GM18951 (cell line): ENCODE measurements around the gene IL12A.

Experiments
- POLR2A ChIP-seq: IDR thresholded peaks from 4 replicates; pipeline ENCODE4 v1.6.1; 2011; ENCODE audit warnings: mild to moderate bottlenecking; ENCODE audit not compliant: insufficient read length, insufficient read depth; ENCODE audit errors: extremely low read depth
- in situ Hi-C: fragments of 300-500 bp; cut with MboI; formaldehyde crosslinking; loops from one replicate; pipeline ENCODE4 v1.12.0; 2022; ENCODE audit warnings: low sequenced_read_pairs, mixed read lengths, inconsistent platforms; ENCODE audit not compliant: unreplicated experiment

Gene IL12A

DNA sequence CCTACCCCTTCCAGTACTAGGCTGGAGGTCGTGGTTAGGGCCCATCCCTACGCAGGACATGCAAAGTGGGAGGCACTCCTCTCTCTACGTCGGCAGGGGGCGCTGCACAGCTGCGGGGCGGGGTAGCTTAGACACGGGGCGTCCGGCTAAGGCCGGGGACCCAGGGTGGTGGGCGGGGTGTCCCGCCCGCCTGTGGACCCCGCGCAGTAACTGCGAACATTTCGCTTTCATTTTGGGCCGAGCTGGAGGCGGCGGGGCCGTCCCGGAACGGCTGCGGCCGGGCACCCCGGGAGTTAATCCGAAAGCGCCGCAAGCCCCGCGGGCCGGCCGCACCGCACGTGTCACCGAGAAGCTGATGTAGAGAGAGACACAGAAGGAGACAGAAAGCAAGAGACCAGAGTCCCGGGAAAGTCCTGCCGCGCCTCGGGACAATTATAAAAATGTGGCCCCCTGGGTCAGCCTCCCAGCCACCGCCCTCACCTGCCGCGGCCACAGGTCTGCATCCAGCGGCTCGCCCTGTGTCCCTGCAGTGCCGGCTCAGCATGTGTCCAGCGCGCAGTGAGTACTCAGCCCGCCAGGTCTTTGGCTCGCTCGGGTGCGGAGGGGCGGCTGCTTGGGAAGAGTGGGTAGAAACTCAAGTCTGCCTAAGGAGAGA is at the start of gene IL12A:
Gene IL12A (plus strand): TSS at position 219 of the 655 bp plus-strand sequence.
- in situ Hi-C loops, result no loop called here
- peak; percentile 69 for TF ChIP-seq POLR2A

DNA sequence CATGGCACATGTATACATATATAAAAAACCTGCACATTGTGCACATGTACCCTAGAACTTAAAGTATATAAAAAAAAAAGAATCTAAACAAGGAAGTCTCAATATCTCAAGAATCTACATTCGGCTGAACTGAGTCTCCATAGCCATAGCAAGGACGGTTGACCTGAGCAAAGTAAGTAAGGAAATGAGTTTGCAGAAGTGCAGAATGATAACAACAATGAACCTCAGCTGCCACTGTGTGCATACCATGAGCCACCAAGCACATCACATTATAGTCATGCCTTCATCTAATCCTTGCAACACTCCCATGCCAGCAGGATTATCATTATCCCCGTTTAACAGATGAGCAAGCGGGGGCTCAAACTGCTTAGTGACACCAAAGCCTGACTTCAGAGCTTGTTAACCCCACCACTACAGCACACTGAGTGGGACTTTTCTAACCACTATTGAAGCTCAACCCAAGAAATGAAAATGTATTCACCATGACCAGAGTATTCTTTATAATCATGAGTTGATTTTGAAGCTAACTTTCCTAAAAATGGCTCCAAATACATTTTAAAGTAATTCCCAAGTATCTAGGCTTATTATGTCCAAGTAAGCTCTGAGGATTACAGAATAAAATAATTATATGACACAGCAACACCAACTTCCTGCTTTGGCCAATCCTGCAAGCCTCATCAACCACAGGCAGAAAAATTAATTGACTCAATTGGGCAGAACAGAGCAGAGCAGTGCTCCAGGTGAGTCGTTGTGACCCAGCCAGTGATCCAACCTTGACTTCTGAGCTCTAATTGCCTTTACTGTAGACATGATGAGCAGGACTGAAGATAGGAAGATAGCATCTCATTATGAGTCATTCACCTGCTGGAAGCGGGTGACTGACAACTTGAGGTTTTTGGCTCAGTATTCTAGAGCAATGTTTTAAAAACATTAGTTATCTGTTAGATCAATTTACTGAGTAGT is 47.3 kb upstream of the IL12A start:
- in situ Hi-C loops, result no loop called here
- TF ChIP-seq POLR2A, result no peak

DNA sequence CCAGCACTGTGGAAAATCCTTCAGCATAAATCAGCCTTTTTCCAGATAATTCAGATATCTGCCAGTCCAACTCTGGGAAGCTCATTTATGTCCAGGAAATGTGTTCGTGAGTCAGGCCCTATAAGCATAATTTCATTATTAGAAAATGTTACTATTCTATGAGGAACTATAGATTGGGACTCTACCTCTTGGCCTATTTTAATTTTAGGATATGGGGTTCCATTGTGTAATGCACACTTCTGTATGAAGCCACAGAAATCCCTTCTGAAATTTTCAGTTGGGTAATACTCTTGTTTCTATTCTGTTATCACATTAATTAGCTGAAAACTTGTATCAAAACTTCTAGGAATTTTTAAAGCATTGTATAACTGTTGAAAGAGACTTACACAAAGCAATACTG is 43.9 kb upstream of the IL12A start:
- in situ Hi-C loops, result no loop called here
- no peak for TF ChIP-seq POLR2A

DNA sequence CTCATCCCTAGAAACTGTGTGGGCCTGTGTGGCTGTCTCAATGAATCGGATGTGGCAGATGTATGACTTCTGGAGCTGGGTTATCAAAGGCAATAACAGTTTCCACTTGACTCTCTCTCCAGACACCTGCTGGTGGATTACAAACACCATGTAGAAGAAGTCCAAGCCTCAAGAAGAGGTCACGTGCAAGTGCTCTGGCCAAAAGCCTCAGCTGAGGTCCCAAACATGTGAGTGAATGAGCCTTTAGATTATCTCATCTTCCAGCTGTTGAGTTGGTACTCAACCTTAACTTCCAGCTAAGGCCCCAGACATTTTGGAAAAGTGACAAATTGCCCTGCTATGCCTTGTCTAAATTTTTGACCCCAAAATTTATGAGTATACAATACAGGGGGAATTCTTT is 42.7 kb upstream of the IL12A start:
- no peak for TF ChIP-seq POLR2A
- in situ Hi-C loops, result no loop called here

DNA sequence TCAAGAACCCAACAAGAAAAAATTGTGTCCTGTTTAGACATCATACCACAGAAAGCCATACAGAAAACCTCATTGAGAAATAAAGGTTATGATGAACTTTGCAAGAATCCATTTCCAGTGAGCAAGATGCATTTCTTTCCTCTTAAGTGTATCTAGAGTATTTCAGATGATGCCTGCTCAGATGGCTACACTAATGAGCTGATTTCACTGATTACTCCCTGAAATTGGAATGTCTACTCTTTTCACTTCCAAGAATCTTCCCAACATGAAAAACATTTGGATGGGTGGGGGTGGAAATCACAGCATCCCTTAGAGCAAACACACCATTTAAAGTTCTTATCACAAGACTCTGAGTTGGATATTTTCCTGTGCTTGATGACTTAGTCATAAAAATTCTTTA is 41.4 kb upstream of the IL12A start:
- in situ Hi-C loops, result no loop called here
- TF ChIP-seq POLR2A, result no peak

DNA sequence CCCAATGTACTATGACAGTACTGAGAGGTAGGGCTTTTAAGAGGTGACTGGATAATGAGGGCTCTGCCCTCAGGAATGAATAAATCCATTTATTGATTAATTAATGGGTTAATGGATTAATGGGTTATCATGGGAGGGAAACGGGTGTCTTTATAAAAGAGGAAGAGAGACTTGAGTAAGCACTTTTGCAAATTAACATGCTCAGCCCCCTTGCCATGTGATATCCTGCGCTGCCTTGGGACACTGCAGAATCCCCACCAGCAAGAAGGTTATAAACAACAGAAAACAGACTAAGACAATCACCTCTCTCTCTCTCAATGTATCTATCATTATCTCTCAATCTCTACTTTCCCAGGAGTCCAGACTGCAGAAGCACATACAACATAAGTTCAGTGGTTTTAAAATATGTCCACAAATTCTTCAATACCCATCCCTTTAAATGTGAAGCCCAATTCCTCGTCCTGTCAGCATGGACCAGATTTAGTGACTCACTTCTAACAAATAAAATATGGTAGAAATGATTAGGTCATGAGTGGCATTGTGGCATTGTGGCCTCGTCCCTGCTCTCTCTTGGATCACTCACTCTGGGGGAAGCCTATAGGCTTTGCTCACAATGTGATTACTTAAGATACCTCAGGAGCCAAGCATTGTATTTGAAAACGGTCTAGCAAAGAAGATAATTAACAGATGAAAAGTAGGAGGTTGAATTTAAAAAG is 40.0 kb upstream of the IL12A start:
- in situ Hi-C loops, result no loop called here
- TF ChIP-seq POLR2A, result no peak

DNA sequence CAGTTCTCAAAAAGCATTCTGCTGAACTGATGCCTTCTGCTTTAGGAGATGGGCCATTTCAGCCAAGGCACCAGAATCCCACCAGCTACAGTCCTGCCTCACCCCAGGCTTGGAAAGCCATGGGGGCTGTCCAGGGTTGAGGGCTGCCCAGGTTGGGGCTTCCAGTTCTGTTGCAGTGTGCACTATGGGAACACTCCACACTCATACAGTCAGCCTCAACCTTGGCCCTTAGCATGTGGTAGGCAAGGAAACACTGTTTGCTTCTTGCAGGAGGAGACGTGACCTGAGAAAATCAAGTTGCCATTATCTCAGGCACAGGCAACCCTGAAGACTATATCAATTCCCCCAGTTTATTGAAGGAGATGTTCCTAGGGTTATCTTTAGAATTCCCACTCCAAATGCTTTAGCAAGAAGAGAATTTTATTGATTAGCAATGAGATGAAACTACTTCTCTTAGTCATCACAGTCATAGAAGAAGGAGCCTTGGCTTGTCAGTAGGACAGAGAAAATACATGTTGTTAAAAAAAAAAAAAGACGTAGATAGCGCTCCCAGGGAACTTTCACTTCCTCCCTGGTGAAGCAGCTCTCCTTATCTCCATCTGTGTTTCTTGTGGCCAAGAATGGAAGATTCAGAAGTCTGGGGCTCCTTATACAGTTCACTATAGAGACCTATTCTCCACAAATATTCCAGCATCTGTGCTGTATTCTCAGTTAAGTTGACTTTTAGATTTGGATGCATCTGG is 38.3 kb upstream of the IL12A start:
- TF ChIP-seq POLR2A, result no peak
- in situ Hi-C loops, result no loop called here

DNA sequence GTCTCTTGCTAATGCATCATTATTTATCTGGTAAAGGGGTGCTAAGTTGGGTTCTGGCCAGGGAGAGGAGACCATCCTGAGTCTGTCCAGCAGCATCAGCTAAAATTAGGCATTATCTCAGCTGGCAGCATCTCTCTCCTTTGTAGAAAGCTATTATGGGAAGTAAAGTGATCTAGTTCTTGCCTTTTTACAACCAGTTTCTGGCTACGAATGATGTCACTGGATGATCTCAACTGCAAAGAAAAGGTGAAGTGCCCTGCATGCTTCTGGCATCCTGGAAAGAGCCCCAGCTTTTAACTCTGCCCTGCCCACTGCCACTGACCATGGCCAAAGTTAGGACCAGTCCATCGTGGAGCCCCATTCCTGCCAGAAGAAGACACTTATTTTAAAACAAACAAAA is 37.1 kb upstream of the IL12A start:
- in situ Hi-C loops, result no loop called here
- no peak for TF ChIP-seq POLR2A

DNA sequence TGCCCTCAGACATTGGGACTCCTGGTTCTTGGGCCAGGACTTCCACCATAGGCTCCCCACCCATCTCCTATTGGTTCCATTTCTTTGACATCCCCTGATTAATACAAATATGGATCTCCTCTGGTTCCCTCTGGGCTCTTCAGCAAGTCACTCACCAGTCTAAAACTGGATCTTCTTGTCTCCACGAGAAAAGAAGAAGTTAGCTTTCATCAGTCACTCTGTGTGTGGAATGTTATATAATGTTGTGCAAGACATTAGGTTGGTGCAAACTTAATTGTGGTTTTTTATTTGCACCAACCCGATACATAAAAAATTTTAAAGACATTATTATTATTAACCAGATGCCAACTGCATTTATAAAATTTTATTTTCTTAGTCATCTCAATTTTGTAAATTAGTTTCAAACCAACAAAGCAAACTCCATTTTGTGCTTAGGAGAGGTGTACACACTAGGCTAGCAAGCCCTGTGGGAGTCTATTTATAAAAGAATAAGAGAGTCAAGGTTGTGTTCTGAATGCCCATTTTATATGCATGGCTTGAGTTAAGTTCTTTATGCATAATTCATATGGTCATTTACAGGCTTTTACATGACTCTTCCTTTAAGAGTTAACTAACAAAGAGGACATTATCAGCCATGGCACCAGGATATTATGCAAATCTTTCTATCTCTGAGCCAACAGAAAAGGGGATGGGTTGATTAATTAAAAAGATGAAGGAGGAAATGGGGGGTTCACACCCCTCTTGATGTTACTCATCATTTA is 35.1 kb upstream of the IL12A start:
- in situ Hi-C loops, result no loop called here
- no peak for TF ChIP-seq POLR2A

DNA sequence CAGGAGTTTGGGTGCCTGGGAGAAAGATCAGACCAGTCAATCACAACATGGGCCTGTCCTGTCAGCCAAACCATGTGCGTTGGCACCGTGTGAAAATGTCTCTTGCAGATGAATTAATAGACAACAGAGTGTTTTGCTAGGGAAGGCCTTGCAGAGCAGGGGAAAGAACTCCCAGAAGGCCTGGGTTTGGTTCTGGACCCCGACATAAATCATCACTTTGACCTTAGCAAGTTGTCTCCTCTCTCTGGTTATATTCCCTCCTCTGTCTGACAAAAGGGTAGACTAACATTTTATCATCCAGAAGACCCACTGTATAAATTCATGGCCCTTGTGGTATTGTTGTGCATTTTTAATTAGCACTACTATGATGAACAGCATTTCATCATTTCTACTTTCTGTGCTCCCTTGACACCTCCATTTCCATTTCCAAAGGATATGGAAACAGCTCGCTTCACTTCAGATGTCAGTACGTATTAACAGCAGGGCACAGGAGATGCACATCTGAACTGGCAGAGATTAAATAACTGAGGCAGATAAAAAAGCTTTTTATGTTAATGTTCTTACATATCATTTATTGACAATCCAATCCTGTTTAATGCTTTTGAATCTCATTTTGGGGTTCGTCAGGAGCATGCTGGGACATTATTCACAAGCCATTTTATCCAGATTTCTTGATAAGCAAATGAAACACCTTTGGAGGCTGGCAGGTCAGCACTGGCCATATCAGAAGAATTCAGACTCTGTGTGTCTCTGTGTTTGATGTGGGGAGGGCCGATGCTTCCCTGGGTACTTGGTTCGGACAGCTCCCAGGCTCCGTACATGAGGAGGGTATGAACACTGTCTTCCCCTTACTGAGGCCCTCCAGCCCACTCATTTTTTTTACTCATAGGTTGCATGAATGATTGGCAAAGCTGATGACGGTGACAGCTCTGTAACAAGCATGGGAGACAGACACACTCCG is 28.2 kb upstream of the IL12A start:
- in situ Hi-C loops, result no loop called here
- TF ChIP-seq POLR2A, result no peak
